Adrenal gland (tissue), 5 donors: ENCODE measurements around the gene BGLAP.

Experiments used
- CTCF ChIP-seq, 6 experiments: fragments of 450-650 bp in 4 of 6; fragments of 200-600 bp in 2 of 6; sonication (generic) in 1 of 6; IDR thresholded peaks; 1 replicate in 5 of 6; 2 replicates in 1 of 6; pipeline versions ENCODE4 v1.5.1 to v1.8.0; 2016 to 2021; ENCODE audit warnings: antibody characterized with exemption in 6 of 6, mild to moderate bottlenecking in 2 of 6, moderate library complexity in 1 of 6
- POLR2A ChIP-seq, 2 donors: fragments of 450-650 bp; IDR thresholded peaks; one replicate each; pipeline ENCODE4 v1.6.1; 2017; ENCODE audit warnings: antibody characterized with exemption in 2 of 2, mild to moderate bottlenecking in 2 of 2, moderate library complexity in 1 of 2
- donor health status: DM: no; HTN: no; CAD: no.

GRCh38 chr1:156263288-156263655, 21.3 kb downstream of the BGLAP start:
- no peak for TF ChIP-seq CTCF (IDR thresholded peaks at IDR 0.05)
- no peak for TF ChIP-seq POLR2A (IDR thresholded peaks at IDR 0.05)
